Osteocyte (in vitro differentiated cells): ENCODE measurements around the gene ZMIZ1. TPM values are rescaled to one million over a fixed set of nuclear protein-coding genes. Genes with fewer than 3 reads are reported as not detected.

ENCODE experiments used
- DNase-seq: peaks from one replicate; pipeline ENCODE4 v3.0.0; 2021; ENCODE audit warnings: mixed read lengths; ENCODE audit not compliant: unreplicated experiment; ENCODE audit errors: extremely low spot score
- H3K27ac Mint-ChIP-seq: one replicate; pipeline ENCODE4 v1.8.0; 2021; ENCODE audit warnings: mild to moderate bottlenecking, mixed read lengths; ENCODE audit not compliant: unreplicated experiment
- H3K27me3 Mint-ChIP-seq: one replicate; pipeline ENCODE4 v1.8.0; 2021; ENCODE audit warnings: mixed read lengths; ENCODE audit not compliant: unreplicated experiment
- H3K36me3 Mint-ChIP-seq: one replicate; pipeline ENCODE4 v1.8.0; 2021; ENCODE audit warnings: mixed read lengths; ENCODE audit not compliant: unreplicated experiment
- H3K4me1 Mint-ChIP-seq: one replicate; pipeline ENCODE4 v1.8.0; 2021; ENCODE audit warnings: mixed read lengths; ENCODE audit not compliant: unreplicated experiment
- H3K4me3 Mint-ChIP-seq: one replicate; pipeline ENCODE4 v1.8.0; 2021; ENCODE audit warnings: mild to moderate bottlenecking, moderate library complexity, mixed read lengths; ENCODE audit not compliant: unreplicated experiment
- H3K9me3 Mint-ChIP-seq: one replicate; pipeline ENCODE4 v1.8.0; 2021; ENCODE audit warnings: mixed read lengths; ENCODE audit not compliant: unreplicated experiment
- CTCF ChIP-seq: fragments of 200-600 bp; sonication (generic); IDR thresholded peaks from 2 replicates; pipeline ENCODE4 v1.5.0; 2021; ENCODE audit warnings: antibody characterized with exemption, mild to moderate bottlenecking, moderate library complexity
- total RNA-seq: library from RNA; stranded (reverse); gene quantifications from 2 replicates; pipeline ENCODE4 v1.2.1, GENCODE V29; 2021

The ZMIZ1 gene
- total RNA-seq, 1 donor from 2014 or later, result 90.5 TPM

DNA sequence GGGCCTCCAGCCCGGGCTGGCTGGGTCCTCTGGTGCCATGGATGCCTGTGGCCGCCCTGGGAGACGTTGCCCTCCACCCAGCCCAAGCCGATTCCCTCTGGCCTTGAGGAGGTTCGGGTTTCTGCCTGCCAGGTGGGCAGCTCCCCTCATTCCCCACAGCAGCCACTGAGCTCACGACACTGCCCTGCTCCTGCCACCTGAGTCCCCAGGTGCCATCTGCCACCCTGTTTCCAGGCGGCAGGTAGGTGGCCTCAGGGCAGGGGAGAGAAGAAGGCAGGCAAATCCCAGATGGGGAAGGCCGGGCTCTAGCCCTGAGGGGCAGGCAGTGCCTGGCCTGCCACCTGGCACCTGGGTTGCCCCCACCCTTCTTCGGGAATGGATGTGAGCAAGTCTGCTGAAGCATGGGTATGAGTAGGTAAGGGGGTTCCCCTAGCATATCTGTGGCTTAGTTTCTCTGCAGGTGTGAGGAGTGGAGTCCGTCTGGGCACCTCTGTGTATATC is 186.3 kb downstream of the ZMIZ1 start:
- TF ChIP-seq CTCF, result no peak
- H3K4me3 Mint-ChIP-seq, result no peak overlapping the region
- H3K36me3 Mint-ChIP-seq, result peaks cover 15% of the 10 kb centered on the region
- no peaks in the 10 kb centered on the region for H3K27me3 Mint-ChIP-seq
- H3K27ac Mint-ChIP-seq, result no peak overlapping the region
- H3K9me3 Mint-ChIP-seq, result no peaks in the 10 kb centered on the region
- no peak for DNase-seq
- peaks cover under 1% of the 10 kb centered on the region for H3K4me1 Mint-ChIP-seq

- no peak for DNase-seq
- no peak overlapping the region for H3K27ac Mint-ChIP-seq
- no peak for TF ChIP-seq CTCF
- H3K4me3 Mint-ChIP-seq, result no peak overlapping the region
- H3K4me1 Mint-ChIP-seq, result peaks cover 5% of the 10 kb centered on the region
- H3K36me3 Mint-ChIP-seq, result peaks cover 15% of the 10 kb centered on the region
- no peaks in the 10 kb centered on the region for H3K9me3 Mint-ChIP-seq
- H3K27me3 Mint-ChIP-seq, result no peaks in the 10 kb centered on the region
Measured at GRCh38 chr10:79256264-79256806, 187.6 kb downstream of the ZMIZ1 start.

DNA sequence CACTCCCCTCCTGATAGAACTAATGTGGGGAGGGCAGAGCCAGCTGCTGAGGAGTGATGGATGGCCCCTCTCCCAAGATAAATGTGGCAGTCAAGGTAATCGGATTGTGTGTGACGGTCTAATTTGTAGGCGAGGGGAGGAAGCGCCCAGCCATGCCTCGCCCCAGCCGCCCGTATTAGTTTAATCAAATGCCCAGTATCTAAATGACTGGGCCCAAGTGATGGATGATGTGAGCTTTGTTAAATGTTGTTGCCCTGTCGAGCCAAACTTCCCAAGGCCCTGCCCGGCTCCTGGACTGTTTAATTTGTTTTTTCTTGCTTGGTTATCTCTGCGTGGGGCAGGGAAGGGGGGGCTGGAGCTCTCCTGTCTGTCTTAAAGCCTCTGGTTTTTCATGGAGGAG is 190.1 kb downstream of the ZMIZ1 start:
- no peak overlapping the region for H3K4me3 Mint-ChIP-seq
- H3K9me3 Mint-ChIP-seq, result no peaks in the 10 kb centered on the region
- TF ChIP-seq CTCF, result no peak

GRCh38 chr10:79259834-79260233 is 191.1 kb downstream of the ZMIZ1 start:
- no peak overlapping the region for H3K4me3 Mint-ChIP-seq

More for the DNA sequence above, 190.1 kb downstream of the ZMIZ1 start:
- Mint-ChIP-seq H3K36me3 (peaks cover 12% of the 10 kb centered on the region), H3K27me3 (no peaks in the 10 kb centered on the region), H3K4me1 (peaks cover 12% of the 10 kb centered on the region), H3K27ac (no peak overlapping the region)
- DNase-seq, result no peak

More at GRCh38 chr10:79259834-79260233, 191.1 kb downstream of the ZMIZ1 start:
- Mint-ChIP-seq H3K9me3 (no peaks in the 10 kb centered on the region), H3K36me3 (peaks cover 12% of the 10 kb centered on the region), H3K27ac (no peak overlapping the region), H3K27me3 (no peaks in the 10 kb centered on the region), H3K4me1 (peaks cover 22% of the 10 kb centered on the region)
- TF ChIP-seq CTCF, result no peak
- DNase-seq, result no peak
